IPS-18c (cell line): Measurements from ENCODE around the gene ST6GALNAC2.
"Not testable (repeated sequence)": the region's sequence is repeated elsewhere in the genome, so short reads cannot be mapped to it uniquely, and the experiment has no call there.

Experiments used
- H3K4me3 ChIP-seq: 2 replicates; pipeline ENCODE4 v1.7.0; 2013; ENCODE audit warnings: low read depth, mild to moderate bottlenecking, low read length, moderate library complexity; ENCODE audit not compliant: insufficient read depth
- H3K9me3 ChIP-seq: one replicate; pipeline ENCODE4 v1.6.1; 2013; ENCODE audit warnings: mild to moderate bottlenecking, low read length, moderate library complexity; ENCODE audit not compliant: control insufficient read depth, insufficient read depth

The ST6GALNAC2 gene

DNA sequence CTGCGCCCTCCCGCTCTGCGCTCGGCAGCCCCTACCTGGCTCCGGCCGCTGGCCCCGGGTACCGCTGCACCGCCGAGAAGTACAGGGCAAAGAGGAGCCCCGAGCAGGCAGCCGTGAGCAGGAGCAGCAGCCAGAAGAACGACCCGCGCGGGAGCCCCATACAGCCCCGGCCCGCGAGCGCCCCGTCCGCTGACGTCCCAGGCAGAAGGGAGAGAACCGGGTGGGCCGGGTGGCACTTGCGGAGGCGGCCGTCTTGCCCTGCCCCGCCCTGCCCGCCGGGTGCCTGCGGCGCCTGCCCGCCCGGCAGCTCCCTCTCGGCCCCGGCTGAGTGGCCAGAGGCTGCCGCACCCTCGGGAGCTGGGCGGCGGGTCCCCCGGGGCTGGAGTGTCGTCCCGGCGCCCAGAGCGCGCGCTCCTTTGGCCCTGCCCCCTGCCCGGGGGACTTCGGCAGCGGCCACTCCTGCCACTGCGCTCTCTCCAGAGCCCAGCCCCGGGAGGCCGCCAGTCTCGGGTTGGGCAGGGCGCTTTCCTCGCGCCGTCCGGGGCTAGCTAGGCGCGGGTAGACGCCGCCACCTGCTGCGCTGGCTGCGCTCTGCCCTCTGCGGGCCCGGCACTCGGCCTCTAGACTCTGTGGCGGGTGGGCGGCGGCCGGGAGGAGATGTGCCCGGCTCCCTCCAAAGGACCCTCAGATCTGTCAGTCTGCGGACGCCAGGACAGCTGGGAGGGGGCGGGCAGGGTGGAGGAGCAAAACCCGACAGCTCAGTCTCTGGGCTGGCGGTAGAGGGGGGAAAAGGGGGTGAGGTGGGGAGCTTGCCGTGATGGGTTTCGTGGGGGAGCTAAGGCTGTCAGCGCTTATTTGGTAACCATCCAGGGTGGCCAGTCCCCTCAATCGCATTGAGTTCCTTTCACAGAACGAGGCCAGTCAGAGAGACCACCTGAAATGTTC, at the start of gene ST6GALNAC2:
Gene ST6GALNAC2 (minus strand): TSS at position 212 of the 945 bp plus-strand sequence. CDS start 52 bp downstream, at position 160.
- Histone ChIP-seq H3K9me3 (no peaks in the 10 kb centered on the region), H3K4me3 (peak within 1 kb of the TSS; percentile 56)

DNA sequence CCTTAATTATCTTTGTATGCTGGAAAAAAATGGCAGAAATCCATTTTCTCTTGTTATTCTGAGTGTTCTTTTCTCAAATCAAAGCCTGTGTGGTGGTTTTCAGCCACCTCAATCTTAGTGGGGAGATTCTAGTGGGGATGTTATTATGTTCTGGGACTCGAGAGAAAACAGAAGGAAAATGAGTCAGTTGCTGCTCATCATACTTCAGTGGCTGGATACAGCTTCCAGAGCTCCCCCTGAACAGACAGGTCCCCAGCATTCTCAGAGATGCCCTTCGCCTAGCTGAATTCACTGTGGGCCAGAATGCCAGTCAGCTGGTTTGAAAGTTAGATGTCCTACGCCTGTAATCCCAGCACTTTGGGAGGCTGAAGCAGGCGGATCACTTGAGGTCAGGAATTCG, 49.4 kb upstream of the ST6GALNAC2 start:
- Histone ChIP-seq H3K9me3 (no peaks in the 10 kb centered on the region), H3K4me3 (no peak overlapping the region)

DNA sequence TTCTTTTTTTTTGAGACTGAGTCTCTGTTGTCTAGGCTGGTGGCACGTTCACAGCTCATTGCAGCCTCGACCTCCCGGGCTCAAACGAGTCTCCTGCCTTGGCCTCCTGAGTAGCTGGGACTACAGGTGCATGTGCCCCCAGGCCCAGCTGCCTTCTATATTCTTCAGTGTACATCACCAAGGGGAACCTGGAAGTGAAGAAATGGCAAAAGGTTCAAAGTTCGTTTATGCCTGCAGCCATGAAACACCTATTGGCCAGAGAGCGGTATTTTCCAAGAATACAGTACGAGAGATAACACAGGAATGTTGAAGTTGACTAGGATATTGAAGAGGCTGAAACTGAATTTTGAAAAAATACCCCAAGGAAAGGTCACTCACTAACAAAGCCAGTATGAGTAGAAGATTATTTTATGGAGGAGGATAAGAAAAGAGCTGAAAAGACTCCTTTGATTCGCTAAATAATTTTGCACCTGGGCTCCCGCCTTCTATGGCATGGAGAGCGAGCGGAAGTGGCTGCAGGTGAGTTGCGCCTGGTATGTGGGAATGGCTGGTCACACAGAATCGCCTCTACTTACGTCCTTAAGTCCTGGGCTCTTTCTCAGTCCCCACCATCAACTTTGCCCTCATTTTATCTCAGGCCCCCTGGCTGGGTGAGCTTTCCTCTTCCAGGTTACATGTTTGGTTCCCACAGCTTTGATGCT, 48.1 kb upstream of the ST6GALNAC2 start:
- Histone ChIP-seq H3K9me3 (no peaks in the 10 kb centered on the region), H3K4me3 (no peak overlapping the region)

DNA sequence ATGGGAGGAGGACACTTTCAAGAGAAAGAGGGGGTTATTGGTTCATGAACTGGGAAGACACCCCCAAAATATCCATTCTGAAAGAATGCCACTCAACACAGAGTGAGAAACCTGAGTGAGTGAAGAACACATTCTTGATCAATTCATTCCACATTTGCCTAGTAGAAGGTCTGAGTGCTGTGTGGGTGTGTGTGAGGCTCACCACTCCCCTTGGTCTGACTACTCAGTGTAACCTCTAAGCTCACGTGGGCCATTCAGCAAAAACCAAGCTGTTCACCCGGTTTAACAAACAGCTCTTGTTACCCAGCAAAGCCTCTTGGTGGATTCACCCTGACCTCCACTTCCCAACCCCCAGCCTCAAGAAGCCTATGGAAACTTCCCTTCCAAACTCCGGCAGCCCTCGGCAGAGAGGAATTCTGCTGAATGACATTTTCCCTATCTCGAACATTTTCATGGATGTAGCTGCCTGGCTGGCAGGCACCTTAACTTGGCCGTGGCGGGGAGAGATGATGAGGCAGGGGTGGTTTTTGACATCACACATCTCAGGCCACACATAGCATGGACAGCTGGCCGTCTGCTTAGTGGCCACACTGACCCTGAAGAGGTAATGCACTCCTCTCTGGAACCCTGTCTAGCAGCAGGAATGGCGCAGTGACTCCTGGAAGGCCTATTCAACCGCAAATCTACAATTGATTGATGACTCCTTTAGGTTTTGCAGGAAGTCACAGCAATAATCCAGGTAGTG, 46.3 kb upstream of the ST6GALNAC2 start:
- no peak overlapping the region for H3K4me3 ChIP-seq
- H3K9me3 ChIP-seq = no peaks in the 10 kb centered on the region

DNA sequence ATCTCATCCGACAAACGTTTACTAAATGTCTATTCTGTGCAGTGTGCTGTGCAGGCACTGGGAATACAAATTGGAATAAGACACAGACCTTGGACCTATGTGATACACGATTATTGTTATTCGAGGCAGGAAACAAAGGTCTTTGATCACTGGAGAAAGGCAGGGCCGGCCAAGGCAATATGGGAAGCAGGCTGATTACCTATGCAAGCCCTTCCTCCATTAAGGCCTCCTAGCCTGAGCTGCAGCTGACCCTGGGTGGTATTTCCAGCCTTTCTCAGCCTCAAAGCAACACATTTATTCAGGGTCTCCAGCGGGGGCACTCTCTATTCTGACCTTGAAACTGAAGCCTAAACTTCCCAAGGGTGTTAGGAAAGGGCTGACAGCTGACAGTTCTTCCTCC, 44.5 kb upstream of the ST6GALNAC2 start:
- Histone ChIP-seq H3K4me3 (no peak overlapping the region), H3K9me3 (no peaks in the 10 kb centered on the region)

DNA sequence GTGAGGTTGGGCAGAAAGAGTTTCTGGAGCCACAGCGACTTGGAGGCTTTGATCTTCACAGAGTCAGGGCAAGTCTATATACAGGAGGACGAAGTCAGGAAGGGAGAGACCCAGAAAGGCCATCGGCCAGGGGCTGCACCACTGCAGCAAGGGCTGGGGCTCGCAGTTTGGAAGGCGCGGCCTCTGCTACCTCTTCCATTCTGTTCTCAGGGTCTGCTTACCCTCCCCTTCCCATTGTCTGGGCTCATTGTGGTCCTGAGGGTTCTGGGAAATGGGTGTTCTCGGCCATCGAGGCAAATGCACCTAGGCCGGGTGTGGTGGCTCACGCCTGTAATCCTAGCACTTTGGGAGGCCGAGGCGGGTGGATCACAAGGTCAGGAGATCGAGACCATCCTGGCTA, 41.9 kb upstream of the ST6GALNAC2 start:
- Histone ChIP-seq H3K9me3 (no peaks in the 10 kb centered on the region), H3K4me3 (no peak overlapping the region)

DNA sequence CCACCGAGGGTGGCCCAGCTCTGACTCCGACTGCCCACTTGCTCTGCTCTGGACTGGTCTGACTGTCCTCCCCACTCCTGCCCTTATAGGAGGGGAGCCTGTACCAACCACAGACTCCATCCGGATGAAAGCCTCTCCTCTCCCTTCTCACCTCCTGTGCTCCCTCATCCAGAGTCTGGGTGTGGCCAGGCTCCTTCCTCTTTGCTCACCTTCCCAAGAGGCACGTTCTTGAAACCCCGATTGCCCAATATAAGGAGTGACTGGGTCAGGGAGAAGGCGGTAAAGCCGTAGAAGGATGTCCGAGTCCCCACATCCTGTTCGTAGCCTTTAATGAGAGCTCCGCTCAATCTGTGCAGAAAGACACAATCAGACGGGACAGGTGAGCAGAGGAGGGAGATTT, 40.8 kb upstream of the ST6GALNAC2 start:
- Histone ChIP-seq H3K9me3 (no peaks in the 10 kb centered on the region), H3K4me3 (no peak overlapping the region)

DNA sequence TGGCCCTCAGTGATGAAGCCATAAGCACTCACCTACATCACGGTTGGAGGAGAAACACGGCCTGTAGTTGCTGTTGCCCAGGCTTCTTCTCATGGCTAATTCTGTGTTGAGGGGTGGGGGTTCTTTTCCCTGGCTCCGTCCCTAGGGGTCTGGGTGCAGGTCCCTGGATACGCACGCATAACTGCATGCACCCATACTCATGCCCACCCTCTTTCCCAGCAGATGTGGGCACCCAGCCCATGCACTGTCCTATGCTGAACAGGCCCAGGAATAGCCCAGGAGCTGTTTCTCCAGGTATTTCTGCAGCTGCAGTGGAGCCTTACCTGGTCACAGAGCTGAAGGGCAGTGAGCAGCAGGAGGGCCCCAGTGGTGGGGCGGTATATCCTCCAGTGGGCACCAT, 39.8 kb upstream of the ST6GALNAC2 start:
- no peaks in the 10 kb centered on the region for H3K9me3 ChIP-seq
- H3K4me3 ChIP-seq = no peak overlapping the region

DNA sequence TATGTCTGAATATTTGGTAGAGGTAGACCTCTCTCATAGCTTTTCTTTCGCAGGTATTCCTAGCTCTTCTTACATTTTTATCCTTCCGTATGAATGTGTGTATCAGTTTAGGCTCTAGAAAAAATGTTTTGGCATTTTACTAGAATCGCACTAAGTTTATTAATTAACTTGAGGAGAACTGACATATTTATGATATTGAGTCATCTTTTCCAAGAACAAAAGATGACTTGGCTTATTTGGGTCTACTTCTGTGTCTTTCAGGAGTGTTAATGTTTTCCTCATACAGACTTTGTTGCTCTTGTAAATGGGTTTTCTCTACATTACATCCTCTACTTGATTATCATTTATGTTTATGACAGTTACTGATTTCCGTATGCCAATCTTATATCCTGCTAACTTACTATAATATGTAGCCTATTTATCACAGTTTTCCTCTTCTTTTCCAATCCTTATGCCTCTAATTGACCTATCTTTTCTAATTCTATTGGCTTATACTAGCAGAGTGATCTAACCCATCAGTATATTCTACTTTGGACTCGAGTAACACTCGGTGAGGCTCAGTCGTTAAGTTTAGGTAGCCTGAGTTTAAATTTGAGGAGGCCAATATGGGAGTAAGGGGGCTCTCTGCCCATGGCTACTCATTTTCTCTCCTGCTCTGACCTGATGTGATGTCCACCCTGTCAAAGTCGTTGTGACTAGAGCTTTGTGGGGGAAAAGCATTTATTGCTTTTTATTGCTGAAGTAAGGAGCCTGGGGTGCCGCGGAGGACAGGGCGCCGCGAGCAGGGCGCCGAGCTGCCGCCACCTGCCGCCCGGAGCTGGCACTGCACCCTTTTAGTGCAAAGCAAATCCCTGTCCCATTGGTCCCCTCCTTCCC, 37.8 kb upstream of the ST6GALNAC2 start:
- no peaks in the 10 kb centered on the region for H3K9me3 ChIP-seq
- H3K4me3 ChIP-seq = no peak overlapping the region

DNA sequence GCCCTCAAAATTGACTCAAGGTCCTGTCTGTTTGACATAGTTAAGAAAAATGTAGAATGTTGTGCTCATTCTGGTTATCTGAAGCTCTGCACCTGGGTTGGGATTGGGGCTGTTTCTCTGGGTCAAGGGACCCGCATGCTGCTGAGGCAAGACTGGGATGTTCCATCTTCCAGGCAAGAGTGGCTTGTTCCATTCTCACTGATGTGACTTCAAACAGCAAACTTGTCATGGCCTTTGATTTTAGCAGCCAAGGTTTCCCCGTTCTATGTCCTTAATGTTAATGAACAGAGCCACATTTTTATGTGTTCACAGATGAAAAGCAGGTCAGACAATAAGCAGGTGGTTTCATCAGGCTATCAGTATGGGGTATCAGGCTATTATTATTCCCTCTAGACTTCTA, 32.2 kb upstream of the ST6GALNAC2 start:
- H3K4me3 ChIP-seq = no peak overlapping the region
- peaks cover 4% of the 10 kb centered on the region for H3K9me3 ChIP-seq

DNA sequence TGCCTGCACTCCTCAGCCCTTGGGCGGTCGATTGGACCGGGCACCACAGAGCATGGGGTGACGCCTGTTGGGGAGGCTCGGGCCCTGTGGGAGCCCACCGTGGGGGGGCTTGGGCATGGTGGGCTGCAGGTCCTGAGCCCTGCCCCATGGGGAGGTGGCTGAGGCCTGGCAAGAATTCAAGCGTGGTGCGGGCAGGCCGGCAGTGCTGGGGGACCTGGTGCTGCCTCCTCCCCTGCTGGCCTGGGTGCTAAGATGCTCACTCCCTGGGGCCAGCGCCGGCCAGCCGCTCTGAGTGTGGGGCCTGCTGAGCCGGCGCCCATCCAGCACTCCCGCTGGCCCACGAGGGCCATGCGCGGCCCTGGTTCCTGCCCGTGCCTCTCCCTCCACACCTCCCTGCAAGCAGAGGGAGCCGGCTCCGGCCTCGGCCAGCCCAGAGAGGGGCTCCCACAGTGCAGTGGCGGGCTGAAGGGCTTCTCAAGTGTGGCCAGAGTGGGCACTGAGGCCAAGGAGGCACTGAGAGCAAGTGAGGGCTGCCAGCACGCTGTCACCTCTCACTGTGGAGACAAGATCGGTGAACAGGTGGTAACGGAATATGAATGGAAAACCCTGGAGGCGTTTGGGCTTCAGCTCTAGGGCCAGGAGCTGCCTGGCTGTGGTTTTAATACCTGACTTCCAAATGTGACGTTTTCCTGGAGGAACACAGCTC, 29.4 kb upstream of the ST6GALNAC2 start:
- H3K9me3 ChIP-seq = peaks cover 4% of the 10 kb centered on the region
- H3K4me3 ChIP-seq = no peak overlapping the region

DNA sequence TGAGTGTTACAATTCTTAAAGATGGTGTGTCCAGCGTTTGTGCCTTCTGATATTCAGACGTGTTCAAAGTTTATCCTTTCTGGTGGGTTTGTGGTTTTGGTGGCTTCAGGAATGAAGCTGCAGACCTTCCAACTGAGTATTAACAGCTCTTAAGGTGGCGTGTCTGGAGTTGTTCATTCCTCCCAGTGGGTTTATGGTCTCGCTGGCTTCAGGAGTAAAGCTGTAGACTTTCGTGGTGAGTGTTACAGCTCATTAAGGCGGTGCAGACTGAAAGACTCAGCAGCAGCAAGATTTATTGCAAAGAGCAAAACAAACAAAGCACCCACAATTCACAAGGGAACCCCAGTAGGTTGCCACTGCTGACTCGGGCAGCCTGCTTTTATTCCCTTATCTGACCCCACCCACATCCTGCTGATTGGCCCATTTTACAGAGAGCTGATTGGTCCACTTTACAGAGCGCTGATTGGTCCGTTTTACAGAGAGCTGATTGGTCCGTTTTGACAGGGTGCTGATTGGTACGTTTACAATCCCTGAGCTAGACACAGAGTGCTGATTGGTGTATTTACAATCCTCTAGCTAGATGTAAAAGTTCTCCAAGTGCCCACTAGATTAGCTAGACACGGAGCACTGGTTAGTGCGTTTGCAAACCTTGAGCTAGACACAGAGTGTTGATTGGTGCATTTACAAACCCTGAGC, 28.6 kb upstream of the ST6GALNAC2 start:
- not testable (repeated sequence) for H3K4me3 ChIP-seq, H3K9me3 ChIP-seq

DNA sequence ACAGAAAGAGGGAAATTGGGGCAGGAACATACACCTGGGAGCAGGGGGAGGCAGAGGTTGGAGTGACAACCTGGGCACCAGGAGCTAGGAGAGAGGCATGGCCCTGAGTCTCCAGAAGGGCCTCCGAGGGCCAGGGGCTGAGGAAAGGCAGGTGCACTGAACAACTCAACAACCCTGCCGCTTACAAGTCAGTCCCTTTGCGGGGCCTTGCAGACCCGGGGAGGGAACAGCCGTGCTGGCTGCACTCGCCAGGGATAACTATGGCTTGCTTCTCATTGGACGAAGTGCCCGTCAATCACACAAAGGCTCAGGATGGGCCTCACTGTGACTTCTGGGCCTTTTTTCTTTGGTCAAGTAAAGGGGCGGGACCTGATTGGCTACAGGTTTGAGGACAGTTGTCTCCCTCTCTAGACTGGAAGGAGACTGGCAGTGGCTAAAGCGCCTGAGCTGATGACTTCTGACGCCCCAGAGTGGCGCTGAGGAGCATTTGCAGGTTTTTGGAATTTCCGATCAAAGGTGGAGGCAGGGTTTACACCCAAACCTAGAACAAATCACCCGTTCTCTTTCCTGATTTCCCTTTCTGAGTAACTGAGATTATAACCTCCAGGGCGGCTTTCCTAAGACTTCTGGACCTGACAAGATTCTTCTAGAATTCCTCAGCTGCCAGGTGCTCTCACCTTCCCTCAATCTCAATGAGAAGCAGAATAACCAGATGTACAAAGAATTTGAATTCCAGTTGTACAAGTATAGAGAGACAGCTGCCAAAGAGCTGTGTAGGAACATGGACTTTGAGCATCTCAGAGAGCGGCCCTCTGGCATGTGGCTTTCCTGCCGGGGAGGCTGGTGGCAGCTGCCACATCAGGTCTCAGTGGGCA, 27.6 kb upstream of the ST6GALNAC2 start:
- H3K9me3 ChIP-seq = peaks cover 4% of the 10 kb centered on the region

DNA sequence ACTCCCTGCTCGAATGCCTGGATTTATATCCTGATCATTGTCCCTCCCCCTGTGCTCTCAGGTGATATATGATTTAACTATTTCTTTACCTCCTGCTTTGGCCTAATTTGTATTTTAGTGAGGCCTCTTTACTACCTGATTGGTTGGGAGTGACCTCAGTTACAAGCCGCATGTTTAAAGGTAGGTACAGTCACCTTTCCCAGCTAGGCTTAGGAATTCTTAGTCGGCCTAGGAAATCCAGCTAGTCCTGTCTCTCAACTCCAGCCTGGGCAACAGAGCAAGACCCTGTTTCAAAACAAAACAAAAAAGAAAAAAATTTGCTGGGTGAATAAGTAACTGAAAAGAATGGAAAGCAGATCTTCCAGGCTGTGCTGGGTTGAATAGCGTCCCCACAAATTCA, 26.8 kb upstream of the ST6GALNAC2 start:
- Histone ChIP-seq H3K4me3 (no peak overlapping the region), H3K9me3 (peaks cover 4% of the 10 kb centered on the region)

More for the DNA sequence above, 27.6 kb upstream of the ST6GALNAC2 start:
- H3K4me3 ChIP-seq = no peak overlapping the region; the same call in 1 of the 2 replicates

DNA sequence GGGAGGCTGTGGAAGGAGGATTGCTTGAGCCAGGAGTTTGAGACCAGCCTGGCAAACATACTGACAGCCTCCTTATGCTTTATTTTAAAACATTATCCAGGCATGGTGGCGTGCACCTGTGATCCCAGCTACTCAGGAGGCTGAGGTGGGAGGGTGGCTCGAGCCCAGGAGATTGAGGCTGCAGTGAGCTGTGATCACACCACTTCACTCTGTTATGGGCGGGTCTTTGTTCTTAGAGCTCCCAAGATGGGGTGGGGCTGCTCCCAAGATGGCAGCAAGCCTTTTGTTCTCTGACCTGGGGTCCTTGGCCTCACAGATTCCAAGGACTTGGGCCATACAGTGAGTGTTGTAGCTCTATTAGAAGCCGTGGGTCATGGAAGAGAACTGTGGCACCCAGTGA, 26.1 kb upstream of the ST6GALNAC2 start:
- Histone ChIP-seq H3K9me3 (peaks cover 4% of the 10 kb centered on the region), H3K4me3 (no peak overlapping the region)
